ENCODE data around the gene CBX7.

- TF ChIP-seq, protein P1, sequence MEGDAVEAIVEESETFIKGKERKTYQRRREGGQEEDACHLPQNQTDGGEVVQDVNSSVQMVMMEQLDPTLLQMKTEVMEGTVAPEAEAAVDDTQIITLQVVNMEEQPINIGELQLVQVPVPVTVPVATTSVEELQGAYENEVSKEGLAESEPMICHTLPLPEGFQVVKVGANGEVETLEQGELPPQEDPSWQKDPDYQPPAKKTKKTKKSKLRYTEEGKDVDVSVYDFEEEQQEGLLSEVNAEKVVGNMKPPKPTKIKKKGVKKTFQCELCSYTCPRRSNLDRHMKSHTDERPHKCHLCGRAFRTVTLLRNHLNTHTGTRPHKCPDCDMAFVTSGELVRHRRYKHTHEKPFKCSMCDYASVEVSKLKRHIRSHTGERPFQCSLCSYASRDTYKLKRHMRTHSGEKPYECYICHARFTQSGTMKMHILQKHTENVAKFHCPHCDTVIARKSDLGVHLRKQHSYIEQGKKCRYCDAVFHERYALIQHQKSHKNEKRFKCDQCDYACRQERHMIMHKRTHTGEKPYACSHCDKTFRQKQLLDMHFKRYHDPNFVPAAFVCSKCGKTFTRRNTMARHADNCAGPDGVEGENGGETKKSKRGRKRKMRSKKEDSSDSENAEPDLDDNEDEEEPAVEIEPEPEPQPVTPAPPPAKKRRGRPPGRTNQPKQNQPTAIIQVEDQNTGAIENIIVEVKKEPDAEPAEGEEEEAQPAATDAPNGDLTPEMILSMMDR (conservative IDR thresholded peaks at IDR 0.05; ENCODE audit: low read length) = no peak
- no peak for TF ChIP-seq EZH2phosphoT487 (IDR thresholded peaks at IDR 0.05; ENCODE audit: borderline replicate concordance, low read depth, low read length)
Measured at GRCh38 chr22:39120983-39121382, 31.5 kb downstream of the CBX7 start.

Data from OCI-LY7 (cell line).